IMR-90 (cell line): ENCODE results near the gene BAD. TPM values are rescaled to one million over a fixed set of nuclear protein-coding genes. Genes with fewer than 3 reads are reported as not detected.
A peak's percentile ranks its signal among the peaks of the same experiment; 100 is the strongest.

Source experiments
- ATAC-seq: fragments of 200-7000 bp; cut with Tn5 transposase; 2 replicates; pipeline ENCODE4 v1.9.1; 2020; ENCODE audit warnings: low read depth, mild to moderate bottlenecking, moderate library complexity
- BruUV-seq: library from RNA; stranded (reverse); fragments of 400-500 nt; replicated peaks from 2 replicates; lab custom pipeline; 2021; lab: Mats Ljungman, UMichigan
- CTCF ChIA-PET: fragments of 300-600 bp; formaldehyde crosslinking; extraction: SDS; loops from one replicate; lab custom pipeline; 2021; ENCODE audit warnings: antibody characterized with exemption; lab: Yijun Ruan, JAX
- POLR2A ChIA-PET: fragments of 300-600 bp; sonication (Branson Sonifier 250); formaldehyde crosslinking; loops from one replicate; lab custom pipeline; 2022; ENCODE audit warnings: antibody characterized with exemption; ENCODE audit not compliant: unreplicated experiment; lab: Charles Lee
- DNase-seq: peaks from one replicate; pipeline ENCODE4 v3.0.0; 2013
- H2AFZ ChIP-seq: replicated peaks from 2 replicates; pipeline ENCODE3; 2013; ENCODE audit warnings: low read length, mild to moderate bottlenecking; ENCODE audit not compliant: poor library complexity
- H2AK5ac ChIP-seq: 2 replicates; pipeline ENCODE4 v1.6.1; 2013; ENCODE audit warnings: low read depth, low read length, inconsistent platforms
- H2AK9ac ChIP-seq: replicated peaks from 2 replicates; pipeline ENCODE3; 2013; ENCODE audit warnings: mild to moderate bottlenecking, low read depth, low read length, moderate library complexity; ENCODE audit not compliant: poor library complexity
- H2BK120ac ChIP-seq: 2 replicates; pipeline ENCODE4 v1.6.1; 2013; ENCODE audit warnings: low read depth, low read length, inconsistent platforms
- H2BK15ac ChIP-seq: 3 replicates; pipeline ENCODE4 v1.6.1; 2013; ENCODE audit warnings: low read depth, low read length, inconsistent platforms
- H2BK20ac ChIP-seq: 2 replicates; pipeline ENCODE4 v1.6.1; 2013; ENCODE audit warnings: low read depth, mild to moderate bottlenecking, inconsistent platforms, low read length, moderate library complexity
- H2BK5ac ChIP-seq: 2 replicates; pipeline ENCODE4 v1.6.1; 2013; ENCODE audit warnings: mild to moderate bottlenecking, low read depth, low read length, inconsistent platforms; ENCODE audit not compliant: poor library complexity, severe bottlenecking
- H3K14ac ChIP-seq: replicated peaks from 2 replicates; pipeline ENCODE4 v1.6.1; 2013; ENCODE audit warnings: low read depth, low read length, inconsistent platforms
- H3K18ac ChIP-seq: 2 replicates; pipeline ENCODE4 v1.6.1; 2013; ENCODE audit warnings: low read depth, low read length, control low read depth
- H3K23ac ChIP-seq: 2 replicates; pipeline ENCODE4 v1.6.1; 2013; ENCODE audit warnings: low read depth, low read length, inconsistent platforms
- H3K27ac ChIP-seq: 2 replicates; pipeline ENCODE4 v1.5.1; 2013; ENCODE audit warnings: mild to moderate bottlenecking, control low read depth, low read length; ENCODE audit not compliant: insufficient read depth
- H3K27me3 ChIP-seq: 2 replicates; pipeline ENCODE4 v1.6.1; 2013; ENCODE audit warnings: low read length; ENCODE audit not compliant: control insufficient read depth, insufficient read depth
- H3K36me3 ChIP-seq: 2 replicates; pipeline ENCODE4 v1.6.1; 2013; ENCODE audit warnings: low read length, mixed read lengths; ENCODE audit not compliant: control insufficient read depth, insufficient read depth
- H3K4ac ChIP-seq: 2 replicates; pipeline ENCODE4 v1.6.1; 2013; ENCODE audit warnings: low read depth, low read length, inconsistent platforms
- H3K4me1 ChIP-seq: 2 replicates; pipeline ENCODE4 v1.6.1; 2013; ENCODE audit warnings: low read length, mixed read lengths; ENCODE audit not compliant: control insufficient read depth, insufficient read depth
- H3K4me2 ChIP-seq: 2 replicates; pipeline ENCODE4 v1.6.1; 2013; ENCODE audit warnings: low read depth, mild to moderate bottlenecking, control low read depth, low read length, moderate library complexity
- H3K4me3 ChIP-seq: 2 replicates; pipeline ENCODE4 v1.5.1; 2013; ENCODE audit warnings: low read depth, mild to moderate bottlenecking, control low read depth, low read length, moderate library complexity; ENCODE audit not compliant: insufficient read depth
- H3K56ac ChIP-seq: 2 replicates; pipeline ENCODE4 v1.6.1; 2013; ENCODE audit warnings: low read length, inconsistent platforms; ENCODE audit not compliant: insufficient read depth; ENCODE audit errors: extremely low read depth
- H3K79me1 ChIP-seq, 2 experiments: 2 replicates each; pipeline ENCODE4 v1.6.1; 2013; ENCODE audit warnings: low read length in 2 of 2, inconsistent platforms in 1 of 2, low read depth in 1 of 2
- H3K9ac ChIP-seq: 2 replicates; pipeline ENCODE4 v1.6.1; 2013; ENCODE audit warnings: low read depth, low read length, control low read depth
- H3K9me1 ChIP-seq: 2 replicates; pipeline ENCODE4 v1.6.1; 2013; ENCODE audit warnings: low read length, inconsistent platforms; ENCODE audit not compliant: insufficient read depth
- H3K9me3 ChIP-seq: 2 replicates; pipeline ENCODE4 v1.6.1; 2013; ENCODE audit warnings: low read length; ENCODE audit not compliant: control insufficient read depth, insufficient read depth
- H4K20me1 ChIP-seq: 2 replicates; pipeline ENCODE4 v1.6.1; 2013; ENCODE audit warnings: low read length, inconsistent platforms; ENCODE audit not compliant: insufficient read depth
- H4K5ac ChIP-seq: 2 replicates; pipeline ENCODE4 v1.6.1; 2013; ENCODE audit warnings: mild to moderate bottlenecking, low read depth, low read length, control low read depth
- H4K8ac ChIP-seq, 2 experiments: 2 replicates each; pipeline ENCODE4 v1.6.1; 2013; ENCODE audit warnings: low read depth in 2 of 2, low read length in 2 of 2, control low read depth in 1 of 2, inconsistent platforms in 1 of 2
- H4K91ac ChIP-seq: 2 replicates; pipeline ENCODE4 v1.6.1; 2013; ENCODE audit warnings: low read depth, low read length, inconsistent platforms; ENCODE audit not compliant: insufficient read depth
- CHD1 ChIP-seq: IDR thresholded peaks from 2 replicates; pipeline ENCODE4 v1.6.1; 2012; ENCODE audit warnings: low read depth, low read length, improper control_type of control experiment
- CTCF ChIP-seq: conservative IDR thresholded peaks from 2 replicates; pipeline ENCODE4 v1.5.1; 2012; ENCODE audit warnings: mild to moderate bottlenecking, low read depth, low read length, improper control_type of control experiment
- ELK1 ChIP-seq: fragments of 150-350 bp; IDR thresholded peaks from 2 replicates; pipeline ENCODE4 v1.6.1; 2016; ENCODE audit warnings: low read depth, mild to moderate bottlenecking, low read length, moderate library complexity, borderline replicate concordance
- FOS ChIP-seq: fragments of 150-350 bp; IDR thresholded peaks from 2 replicates; pipeline ENCODE4 v1.6.1; 2016; ENCODE audit warnings: low read depth, low read length
- MAFK ChIP-seq: IDR thresholded peaks from 2 replicates; pipeline ENCODE4 v1.6.1; 2012; ENCODE audit warnings: low read depth, low read length, improper control_type of control experiment
- MAZ ChIP-seq: IDR thresholded peaks from 2 replicates; pipeline ENCODE4 v1.6.1; 2012; ENCODE audit warnings: low read depth, mild to moderate bottlenecking, low read length, improper control_type of control experiment, moderate library complexity, borderline replicate concordance
- NFE2L2 ChIP-seq: fragments of 150-350 bp; IDR thresholded peaks from 2 replicates; pipeline ENCODE4 v1.6.1; 2016; ENCODE audit warnings: low read depth, mild to moderate bottlenecking, low read length
- POLR2A ChIP-seq: IDR thresholded peaks from 2 replicates; pipeline ENCODE4 v1.6.1; 2012; ENCODE audit warnings: mild to moderate bottlenecking, low read depth, low read length
- RAD21 ChIP-seq: IDR thresholded peaks from 2 replicates; pipeline ENCODE4 v1.6.1; 2012; ENCODE audit warnings: low read length, improper control_type of control experiment
- RCOR1 ChIP-seq: IDR thresholded peaks from 2 replicates; pipeline ENCODE4 v1.6.1; 2012; ENCODE audit warnings: mild to moderate bottlenecking, low read length, improper control_type of control experiment; ENCODE audit not compliant: insufficient replicate concordance
- SMC3 ChIP-seq: fragments of 150-350 bp; IDR thresholded peaks from 2 replicates; pipeline ENCODE4 v1.6.1; 2016; ENCODE audit warnings: low read depth, mild to moderate bottlenecking, antibody characterized with exemption, low read length, moderate library complexity
- USF2 ChIP-seq: fragments of 150-350 bp; IDR thresholded peaks from 2 replicates; pipeline ENCODE4 v1.6.1; 2017; ENCODE audit warnings: mild to moderate bottlenecking, antibody characterized with exemption, low read length, low read depth
- WGBS, 2 experiments: methylation state at CpG; one replicate each; pipeline versions ENCODE4 v1.1.5 to v1.1.7; 2013; ENCODE audit warnings: missing lambda C conversion rate in 2 of 2; ENCODE audit not compliant: insufficient read length in 1 of 2; ENCODE audit errors: extremely low coverage in 2 of 2; 5-methylcytosine and 5-hydroxymethylcytosine counted together
- dilution Hi-C: fragments of 300-500 bp; cut with HindIII; formaldehyde crosslinking; loops from one replicate; pipeline ENCODE4 v1.14.3; 2018; ENCODE audit warnings: low sequenced_read_pairs; ENCODE audit not compliant: unreplicated experiment
- in situ Hi-C: fragments of 300-500 bp; cut with MboI; formaldehyde crosslinking; loops from 3 replicates; pipeline ENCODE4 v1.14.3; 2019; ENCODE audit warnings: low sequenced_read_pairs, inconsistent platforms, mixed read lengths
- intact Hi-C: fragments of 100-400 bp; cut with micrococcal nuclease; formaldehyde crosslinking; loops from 2 replicates; pipeline ENCODE4 v1.10.0; 2022
- polyA plus RNA-seq, 3 experiments: library from polyadenylated mRNA; depleted of rRNA; stranded (reverse); fragments of >200 nt; gene quantifications; 2 replicates each; pipeline ENCODE4 v1.2.3, GENCODE V29; 2012; ENCODE audit warnings: low replicate concordance in 1 of 3
- total RNA-seq: library from RNA; depleted of rRNA; stranded (reverse); fragments of >200 nt; gene quantifications from 2 replicates; pipeline ENCODE4 v1.2.3, GENCODE V29; 2012

The BAD gene
- total and polyA plus RNA-seq, 2 of the 4 experiments (the other 2 are of a cell fraction): 30.3 to 68.0 TPM

GRCh38 chr11:64331569-64332371 is 47.3 kb upstream of the BAD start:
- dilution Hi-C loops (no loop called here), intact Hi-C loops (loop anchor here (1.0 kb wide), 1 partner anchor 27 kb away; no protein-coding TSS in a partner anchor), in situ Hi-C loops (no loop called here)
- peak overlapping the region; percentile 46; the same call in 1 of the 2 replicates for H3K23ac ChIP-seq
- peak; percentile 84 for ATAC-seq
- no peaks in the 10 kb centered on the region for H3K79me1 ChIP-seq
- peak; percentile 87 for DNase-seq
- H2AK5ac ChIP-seq: peak overlapping the region; percentile 92
- peak overlapping the region; percentile 5; the same call in 1 of the 2 replicates for H3K14ac ChIP-seq
- H3K27me3 ChIP-seq: no peaks in the 10 kb centered on the region; the same call in 1 of the 2 replicates
- peak overlapping the region; percentile 61 for H3K4ac ChIP-seq
- no peaks in the 10 kb centered on the region for H3K36me3 ChIP-seq
- H3K4me1 ChIP-seq: peaks cover 7% of the 10 kb centered on the region
- peak overlapping the region; percentile 31; the same call in 2 of the 3 replicates for H2BK15ac ChIP-seq
- H2BK5ac ChIP-seq: no peak overlapping the region
- peak overlapping the region; percentile 78 for H2AK9ac ChIP-seq
- H4K20me1 ChIP-seq: 0 out of 2 replicates have a peak, but pooled peaks cover 3% of the 10 kb centered on the region
- H2BK20ac ChIP-seq: peak overlapping the region; percentile 48; the same call in 1 of the 2 replicates
- POLR2A ChIA-PET: interaction anchor here (0.6 kb wide), 1 partner anchor 14 kb away, joined by 3 read pairs; the partner anchor contains the start of genes PRDX5 and TRMT112
- peak overlapping the region; percentile 39; the same call in 1 of the 2 replicates for H2BK120ac ChIP-seq
- no peak overlapping the region for H3K56ac ChIP-seq
- no peak overlapping the region for H3K4me2 ChIP-seq
- H3K4me3 ChIP-seq: no peak overlapping the region
- 41% methylated on average over 10 of the region's 20 CpGs; no CpG with 5 or more reads in 1 of the 2 experiments for WGBS, 2 experiments
- 0 out of 2 replicates have a peak, but pooled peaks cover 2% of the 10 kb centered on the region for H3K9me3 ChIP-seq
- no peak overlapping the region; the same call in 1 of the 2 replicates for H4K91ac ChIP-seq
- peaks cover 8% of the 10 kb centered on the region for H3K9me1 ChIP-seq
- no peak overlapping the region for H3K9ac ChIP-seq
- CTCF ChIA-PET: interaction anchor here (0.6 to 2.5 kb wide), 8 partner anchors 10 to 357 kb away, joined by 3 to 17 read pairs (median 4); partner anchors contain the start of genes PRDX5 and TRMT112
- no peak overlapping the region for H3K27ac ChIP-seq
- H4K5ac ChIP-seq: no peak overlapping the region; the same call in 1 of the 2 replicates
- H2AFZ ChIP-seq: peak overlapping the region; percentile 71
- peak overlapping the region; percentile 18; the same call in 1 of the 2 replicates for H3K18ac ChIP-seq
- peak overlapping the region in 1 of 2 experiments; percentile 9; a peak in 1 of 4 replicates for H4K8ac ChIP-seq
- BruUV-seq: no TSS peak
- TF ChIP-seq POLR2A: no peak
- TF ChIP-seq FOS: no peak; the same call in 1 of the 2 replicates
- no peak for TF ChIP-seq CHD1
- 0 out of 2 replicates have a peak, but pooled peaks have one; percentile 34 for TF ChIP-seq MAZ
- TF ChIP-seq CTCF: peak; percentile 69
- TF ChIP-seq ELK1: no peak
- no peak for TF ChIP-seq NFE2L2
- TF ChIP-seq USF2: no peak
- TF ChIP-seq RAD21: peak; percentile 60
- TF ChIP-seq RCOR1: no peak
- TF ChIP-seq SMC3: peak; percentile 63
- 0 out of 2 replicates have a peak, but pooled peaks have one; percentile 5 for TF ChIP-seq MAFK
